SJCRH30 (cell line): ENCODE results near the gene DCLRE1B. TPM values are rescaled to one million over a fixed set of nuclear protein-coding genes. Genes with fewer than 3 reads are reported as not detected.

Experiments
- DNase-seq, 2 experiments: peaks; one replicate each; pipeline ENCODE4 v3.0.0-alpha.2; 2015 to 2020
- H3K27ac ChIP-seq: fragments of 250-450 bp; sonication (Bioruptor Pico); 2 replicates; pipeline ENCODE4 v1.5.1; 2020; ENCODE audit warnings: mild to moderate bottlenecking, moderate library complexity
- H3K27me3 ChIP-seq: fragments of 250-450 bp; sonication (Bioruptor Pico); 2 replicates; pipeline ENCODE4 v1.5.1; 2020; ENCODE audit warnings: mild to moderate bottlenecking, moderate library complexity
- H3K36me3 ChIP-seq: fragments of 250-450 bp; sonication (Bioruptor Pico); 2 replicates; pipeline ENCODE4 v1.5.1; 2020; ENCODE audit warnings: mild to moderate bottlenecking, moderate library complexity
- H3K4me1 ChIP-seq: fragments of 250-450 bp; sonication (Bioruptor Pico); 2 replicates; pipeline ENCODE4 v1.5.1; 2020; ENCODE audit warnings: mild to moderate bottlenecking, moderate library complexity
- H3K4me3 ChIP-seq: fragments of 250-450 bp; sonication (Bioruptor Pico); 2 replicates; pipeline ENCODE4 v1.5.1; 2020; ENCODE audit warnings: mild to moderate bottlenecking, moderate library complexity
- H3K9me3 ChIP-seq: fragments of 250-450 bp; sonication (Bioruptor Pico); replicated peaks from 2 replicates; pipeline ENCODE4 v1.5.1; 2020; ENCODE audit warnings: mild to moderate bottlenecking, moderate library complexity
- total RNA-seq: library from RNA; depleted of rRNA; stranded (reverse); fragments of >200 nt; shearing (Covaris generic); gene quantifications from 2 replicates; pipeline ENCODE4 v1.2.3, GENCODE V29; 2014

Gene DCLRE1B
- total RNA-seq, 1 experiment from 2014 or later, result 25.3 TPM

DNA sequence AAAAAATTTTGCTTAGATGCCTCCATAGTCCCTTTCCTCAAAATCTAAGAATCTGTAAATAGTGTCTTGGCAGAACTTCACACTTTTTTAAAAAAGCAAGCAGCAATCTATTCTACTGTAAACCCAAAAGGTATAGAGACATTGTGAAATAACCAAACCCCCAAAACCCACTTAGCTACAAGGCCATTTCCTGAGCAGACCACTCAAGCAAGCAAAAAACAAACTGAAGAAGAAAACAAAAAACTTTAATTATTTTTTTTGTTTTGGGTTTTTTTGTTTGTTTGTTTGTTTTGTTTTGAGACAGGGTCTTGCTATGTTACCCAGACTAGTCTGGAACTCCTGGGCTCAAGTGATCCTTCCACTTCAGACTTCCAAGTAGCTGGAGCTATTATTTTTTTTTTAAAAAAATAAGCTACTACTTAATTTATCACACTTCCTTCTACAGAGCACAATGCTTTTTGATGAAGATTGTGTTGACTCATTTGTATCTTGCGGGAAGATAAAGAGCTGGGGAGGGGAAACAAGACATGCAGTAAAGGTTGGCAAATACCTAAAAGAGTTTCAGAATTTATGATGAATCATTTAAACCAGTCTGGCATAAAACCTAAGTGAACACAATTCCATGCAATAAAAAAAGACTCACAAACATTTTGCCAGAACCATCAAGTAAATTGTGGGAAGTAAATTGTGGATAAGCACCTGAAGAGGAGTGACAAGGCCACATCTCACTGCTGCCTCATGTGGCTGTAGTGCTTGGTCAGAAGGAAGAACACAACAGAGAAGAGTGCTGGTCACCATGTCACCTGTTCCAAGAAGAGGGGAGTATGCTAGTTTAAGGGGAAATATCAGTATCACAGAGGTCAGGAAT is 30.9 kb upstream of the DCLRE1B start:
- H3K9me3 ChIP-seq, result no peaks in the 10 kb centered on the region
- H3K36me3 ChIP-seq, result no peaks in the 10 kb centered on the region
- peaks cover 7% of the 10 kb centered on the region; the same call in 1 of the 2 replicates for H3K4me1 ChIP-seq
- H3K4me3 ChIP-seq, result no peak overlapping the region
- no peak overlapping the region for H3K27ac ChIP-seq
- DNase-seq, result no peak
- no peaks in the 10 kb centered on the region for H3K27me3 ChIP-seq

GRCh38 chr1:113875714-113876113 is 29.4 kb upstream of the DCLRE1B start:
- H3K9me3 ChIP-seq, result no peaks in the 10 kb centered on the region
- DNase-seq, result no peak
- peaks cover 7% of the 10 kb centered on the region; the same call in 1 of the 2 replicates for H3K4me1 ChIP-seq
- no peak overlapping the region for H3K4me3 ChIP-seq
- H3K27me3 ChIP-seq, result no peaks in the 10 kb centered on the region
- H3K36me3 ChIP-seq, result no peaks in the 10 kb centered on the region
- H3K27ac ChIP-seq, result no peak overlapping the region

GRCh38 chr1:113876176-113876575 is 28.9 kb upstream of the DCLRE1B start:
- Histone ChIP-seq H3K4me3 (no peak overlapping the region), H3K9me3 (no peaks in the 10 kb centered on the region), H3K36me3 (no peaks in the 10 kb centered on the region), H3K4me1 (peaks cover 7% of the 10 kb centered on the region; the same call in 1 of the 2 replicates), H3K27ac (no peak overlapping the region), H3K27me3 (no peaks in the 10 kb centered on the region)
- DNase-seq, result no peak

GRCh38 chr1:113879739-113880038 is 25.4 kb upstream of the DCLRE1B start:
- no peaks in the 10 kb centered on the region for H3K36me3 ChIP-seq
- no peaks in the 10 kb centered on the region for H3K27me3 ChIP-seq
- no peaks in the 10 kb centered on the region for H3K4me1 ChIP-seq
- no peak for DNase-seq
- H3K27ac ChIP-seq, result no peak overlapping the region
- no peak overlapping the region for H3K4me3 ChIP-seq
- H3K9me3 ChIP-seq, result no peaks in the 10 kb centered on the region

DNA sequence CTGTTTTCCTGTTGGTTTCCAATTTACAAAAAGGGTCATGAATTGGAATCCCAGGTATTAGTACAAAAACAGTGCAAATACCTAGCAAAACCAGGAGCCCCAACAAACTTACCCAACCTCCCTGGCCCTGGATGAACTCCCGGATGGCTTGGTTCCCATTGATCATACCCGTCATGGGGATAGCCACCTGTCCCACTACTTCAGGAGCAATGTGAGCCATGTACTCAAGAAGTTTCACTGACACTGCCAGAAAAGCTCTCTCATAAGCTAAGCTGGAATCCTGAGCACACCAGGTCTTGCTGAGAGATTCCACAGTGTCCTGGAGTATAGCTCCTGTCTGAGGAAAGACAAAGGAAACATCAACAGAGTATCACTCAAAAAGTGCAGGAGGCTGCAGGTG is 23.5 kb upstream of the DCLRE1B start:
- no peak overlapping the region for H3K27ac ChIP-seq
- no peaks in the 10 kb centered on the region for H3K9me3 ChIP-seq
- H3K27me3 ChIP-seq, result no peaks in the 10 kb centered on the region
- H3K4me3 ChIP-seq, result no peak overlapping the region
- no peak for DNase-seq
- no peaks in the 10 kb centered on the region for H3K36me3 ChIP-seq
- no peaks in the 10 kb centered on the region for H3K4me1 ChIP-seq

GRCh38 chr1:113886417-113887401 is 18.4 kb upstream of the DCLRE1B start:
- Histone ChIP-seq H3K4me1 (no peaks in the 10 kb centered on the region), H3K27me3 (no peaks in the 10 kb centered on the region), H3K36me3 (no peaks in the 10 kb centered on the region), H3K4me3 (no peak overlapping the region), H3K9me3 (no peaks in the 10 kb centered on the region), H3K27ac (no peak overlapping the region)
- DNase-seq, result no peak

DNA sequence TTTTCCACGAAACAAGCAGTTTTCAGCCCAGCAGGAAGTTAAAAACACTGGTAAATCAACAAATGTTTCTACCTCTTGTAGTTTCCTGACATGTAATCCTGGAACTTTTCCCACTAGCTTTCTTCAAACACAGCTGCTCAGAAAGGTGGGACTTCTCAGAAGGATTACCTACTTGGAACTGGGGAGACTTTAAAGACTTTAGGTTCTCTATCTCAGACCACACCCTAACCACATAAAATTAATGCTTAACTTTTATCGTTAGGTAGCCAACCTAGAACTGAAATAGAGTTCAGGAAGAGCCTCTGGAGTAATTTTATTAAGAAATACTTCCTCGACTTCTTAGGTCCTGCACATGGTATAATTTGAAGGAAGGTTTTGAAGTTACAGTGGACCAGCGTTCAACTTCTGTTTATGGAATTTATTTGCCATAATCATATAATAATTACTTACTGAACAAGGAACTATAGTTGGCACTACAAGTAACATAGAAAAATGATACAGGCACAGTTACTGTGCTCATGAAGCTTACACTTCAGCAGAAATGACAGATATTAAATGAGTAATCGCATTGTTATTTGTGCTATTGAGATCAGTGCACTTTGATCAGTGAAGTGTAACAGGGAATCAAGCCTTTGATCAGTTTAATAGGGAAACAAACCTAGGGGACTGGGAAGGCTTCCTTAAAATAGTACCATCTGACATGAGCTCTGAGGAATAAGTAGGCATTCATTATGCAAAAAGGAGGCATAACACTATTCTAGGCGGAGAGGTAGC is 17.5 kb upstream of the DCLRE1B start, which contains the start of gene BCL2L15:
Gene BCL2L15, minus strand, starts transcription at position 180 of the 774 bp plus-strand sequence. CDS start 206 bp downstream, outside the sequence.
- DNase-seq, result no peak
- Histone ChIP-seq H3K4me1 (no peaks in the 10 kb centered on the region), H3K27ac (no peak within 1 kb of the TSS), H3K4me3 (no peak within 1 kb of the TSS), H3K9me3 (no peaks in the 10 kb centered on the region), H3K36me3 (no peaks in the 10 kb centered on the region), H3K27me3 (no peaks in the 10 kb centered on the region)

GRCh38 chr1:113890816-113891215 is 14.3 kb upstream of the DCLRE1B start:
- H3K36me3 ChIP-seq, result no peaks in the 10 kb centered on the region; the same call in 1 of the 2 replicates
- H3K4me1 ChIP-seq, result no peaks in the 10 kb centered on the region
- no peak for DNase-seq
- no peaks in the 10 kb centered on the region for H3K9me3 ChIP-seq
- no peak overlapping the region for H3K4me3 ChIP-seq
- H3K27me3 ChIP-seq, result no peaks in the 10 kb centered on the region
- no peak overlapping the region for H3K27ac ChIP-seq

DNA sequence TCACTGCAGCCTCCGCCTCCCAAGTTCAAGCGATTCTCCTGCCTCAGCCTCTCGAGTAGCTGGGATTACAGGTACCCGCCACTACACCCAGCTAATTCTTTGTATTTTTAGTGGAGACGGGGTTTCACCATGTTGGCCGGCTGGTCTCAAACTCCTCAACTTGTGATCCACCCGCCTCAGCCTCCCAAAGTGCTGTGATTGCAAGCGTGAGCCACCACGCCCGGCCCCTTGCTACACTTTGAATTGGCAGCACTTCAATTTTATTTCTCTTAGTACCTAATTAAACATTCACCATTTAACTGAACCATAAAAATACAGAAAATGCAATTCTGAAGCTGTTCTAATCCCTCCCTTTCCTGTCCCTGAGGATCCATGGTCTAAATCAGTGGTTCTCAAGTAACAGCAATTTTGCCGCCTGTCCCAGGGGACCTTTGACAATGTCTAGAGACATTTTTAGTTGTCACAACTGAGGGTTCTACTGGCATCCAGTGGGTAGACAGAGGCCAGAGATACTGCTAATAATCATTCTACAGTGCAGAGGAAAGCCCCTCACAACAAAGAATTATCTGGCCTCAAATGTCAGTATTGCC is 13.4 kb upstream of the DCLRE1B start:
- no peak for DNase-seq

DNA sequence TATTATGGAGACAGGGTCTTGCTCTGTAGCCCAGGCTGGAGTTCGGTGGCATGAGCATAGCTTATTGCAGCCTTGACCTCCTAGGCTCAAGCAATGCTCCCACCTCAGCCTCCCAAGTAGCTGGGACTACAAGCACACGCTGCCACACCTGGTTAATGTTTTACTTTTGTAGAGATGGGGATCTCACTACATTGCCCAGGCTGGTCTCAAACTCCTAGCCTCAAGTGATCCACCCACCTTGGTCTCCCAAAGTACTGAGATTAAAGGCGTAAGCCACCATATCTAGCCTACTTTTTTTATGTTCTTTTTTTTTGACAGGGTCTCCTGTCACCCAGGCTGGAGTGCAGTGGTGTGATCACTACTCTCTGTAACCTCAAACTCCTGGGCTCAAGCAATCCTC is 11.9 kb upstream of the DCLRE1B start:
- DNase-seq, result no peak
- Histone ChIP-seq H3K27ac (no peak overlapping the region), H3K36me3 (peaks cover 6% of the 10 kb centered on the region), H3K27me3 (no peaks in the 10 kb centered on the region), H3K4me3 (no peak overlapping the region), H3K9me3 (no peaks in the 10 kb centered on the region), H3K4me1 (no peaks in the 10 kb centered on the region)

More for the DNA sequence above, 13.4 kb upstream of the DCLRE1B start:
- Histone ChIP-seq H3K9me3 (no peaks in the 10 kb centered on the region), H3K27me3 (no peaks in the 10 kb centered on the region), H3K36me3 (no peaks in the 10 kb centered on the region; the same call in 1 of the 2 replicates), H3K4me3 (no peak overlapping the region), H3K27ac (no peak overlapping the region), H3K4me1 (no peaks in the 10 kb centered on the region)

GRCh38 chr1:113895098-113895497 is 10.0 kb upstream of the DCLRE1B start:
- DNase-seq, result no peak
- Histone ChIP-seq H3K4me3 (no peak overlapping the region), H3K36me3 (peaks cover 8% of the 10 kb centered on the region), H3K27ac (no peak overlapping the region), H3K27me3 (no peaks in the 10 kb centered on the region), H3K9me3 (no peaks in the 10 kb centered on the region), H3K4me1 (no peaks in the 10 kb centered on the region)

GRCh38 chr1:113895961-113896360 is 9.2 kb upstream of the DCLRE1B start:
- Histone ChIP-seq H3K27me3 (no peaks in the 10 kb centered on the region), H3K4me1 (no peaks in the 10 kb centered on the region), H3K27ac (no peak overlapping the region), H3K4me3 (no peak overlapping the region), H3K36me3 (peaks cover 8% of the 10 kb centered on the region), H3K9me3 (no peaks in the 10 kb centered on the region)
- no peak for DNase-seq

DNA sequence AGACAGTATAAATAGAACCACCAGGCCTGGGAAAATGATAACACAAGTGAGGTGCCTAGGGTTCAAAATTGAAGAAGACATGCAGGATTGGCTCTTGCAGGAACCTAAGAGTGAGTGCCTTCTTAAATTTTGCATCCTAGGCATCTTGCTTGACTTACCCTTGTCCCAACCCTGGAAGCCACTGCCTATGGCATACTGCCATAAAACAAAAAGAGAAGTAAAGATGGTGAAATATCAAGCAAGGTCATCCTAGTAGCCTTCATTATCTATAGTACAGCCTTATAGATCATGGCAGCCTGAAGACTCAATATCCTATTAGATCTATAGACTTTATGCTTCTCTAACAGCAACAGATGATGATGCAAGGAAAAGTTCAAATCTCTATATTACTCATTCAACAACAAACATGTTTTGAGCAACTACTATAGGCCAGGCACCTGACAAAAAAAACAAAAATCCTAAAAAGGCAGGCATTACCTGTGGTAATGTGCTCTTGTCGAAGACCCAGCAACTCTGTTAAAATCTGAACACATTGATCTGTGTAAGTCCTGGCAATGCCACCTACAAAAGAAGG is 6.8 kb upstream of the DCLRE1B start:
- Histone ChIP-seq H3K4me3 (no peak overlapping the region), H3K27ac (no peak overlapping the region), H3K9me3 (no peaks in the 10 kb centered on the region), H3K36me3 (peaks cover 8% of the 10 kb centered on the region), H3K27me3 (no peaks in the 10 kb centered on the region), H3K4me1 (no peaks in the 10 kb centered on the region)
- DNase-seq, result no peak

DNA sequence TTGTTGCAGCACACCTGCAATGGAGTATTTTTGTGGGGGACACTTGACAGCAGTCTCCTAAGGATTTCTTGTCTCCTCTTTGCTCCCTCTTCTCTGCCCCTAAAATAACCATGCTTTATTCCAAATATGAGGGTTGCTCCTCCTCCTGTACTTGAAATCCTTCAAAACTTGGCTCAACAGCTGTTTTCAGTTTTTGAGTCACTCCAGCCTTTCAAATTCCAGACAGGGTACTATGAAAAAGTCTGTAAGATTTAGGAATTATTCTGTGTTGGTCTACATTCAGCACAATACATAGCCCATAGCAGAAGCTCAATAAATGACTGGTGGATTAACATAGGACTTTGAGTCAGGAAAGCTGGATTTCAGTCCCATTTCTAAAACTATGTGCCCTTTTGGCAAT is 6.0 kb upstream of the DCLRE1B start:
- Histone ChIP-seq H3K27me3 (no peaks in the 10 kb centered on the region), H3K36me3 (peaks cover 8% of the 10 kb centered on the region), H3K9me3 (no peaks in the 10 kb centered on the region), H3K4me3 (no peak overlapping the region), H3K27ac (no peak overlapping the region), H3K4me1 (0 out of 2 replicates have a peak, but pooled peaks cover 2% of the 10 kb centered on the region)
- DNase-seq, result no peak
